ENCODE results near the gene SRXN1.
A peak's percentile ranks its signal among the peaks of the same experiment; 100 is the strongest.

The SRXN1 gene

GRCh38 chr20:621125-621756, 31.8 kb downstream of the SRXN1 start:
- no peak for FAIRE-seq
- no peak for TF ChIP-seq POLR2A (IDR thresholded peaks at IDR 0.05; ENCODE audit: low read depth, low read length)
- DNase-seq (ENCODE audit: insufficient read length, low spot score): peak; percentile 52

GRCh38 chr20:620246-620645, 32.8 kb downstream of the SRXN1 start:
- no peak for TF ChIP-seq POLR2A (IDR thresholded peaks at IDR 0.05; ENCODE audit: low read depth, low read length)
- DNase-seq (ENCODE audit: insufficient read length, low spot score) (no peak), FAIRE-seq (no peak)

GRCh38 chr20:618980-619379, 34.0 kb downstream of the SRXN1 start:
- FAIRE-seq (no peak), DNase-seq (ENCODE audit: insufficient read length, low spot score) (no peak)
- no peak for TF ChIP-seq POLR2A (IDR thresholded peaks at IDR 0.05; ENCODE audit: low read depth, low read length)

GRCh38 chr20:617934-618690, 34.9 kb downstream of the SRXN1 start:
- no peak for DNase-seq (ENCODE audit: insufficient read length, low spot score)
- no peak for FAIRE-seq

GRCh38 chr20:615514-615913, 37.5 kb downstream of the SRXN1 start:
- FAIRE-seq: no peak
- no peak for DNase-seq (ENCODE audit: insufficient read length, low spot score)
- TF ChIP-seq POLR2A (IDR thresholded peaks at IDR 0.05; ENCODE audit: low read depth, low read length): no peak

More at GRCh38 chr20:617934-618690, 34.9 kb downstream of the SRXN1 start:
- TF ChIP-seq POLR2A (IDR thresholded peaks at IDR 0.05; ENCODE audit: low read depth, low read length): no peak

- FAIRE-seq: no peak
- no peak for DNase-seq (ENCODE audit: insufficient read length, low spot score)
- no peak for TF ChIP-seq POLR2A (IDR thresholded peaks at IDR 0.05; ENCODE audit: low read depth, low read length)
Measured at GRCh38 chr20:611843-612185, 41.2 kb downstream of the SRXN1 start.

GRCh38 chr20:611047-611842, 41.8 kb downstream of the SRXN1 start:
- no peak for TF ChIP-seq POLR2A (IDR thresholded peaks at IDR 0.05; ENCODE audit: low read depth, low read length)
- no peak for FAIRE-seq
- DNase-seq (ENCODE audit: insufficient read length, low spot score): no peak

- DNase-seq (ENCODE audit: insufficient read length, low spot score) (no peak), FAIRE-seq (no peak)
- TF ChIP-seq POLR2A (IDR thresholded peaks at IDR 0.05; ENCODE audit: low read depth, low read length): no peak
Measured at GRCh38 chr20:610130-611046, 42.6 kb downstream of the SRXN1 start, which contains the start of gene TCF15. TSS of gene TCF15 (minus strand) at chr20:610309. CDS start at chr20:610237, 72 bp downstream.

- no peak for TF ChIP-seq POLR2A (IDR thresholded peaks at IDR 0.05; ENCODE audit: low read depth, low read length)
- FAIRE-seq (no peak), DNase-seq (ENCODE audit: insufficient read length, low spot score) (no peak)
Measured at GRCh38 chr20:609371-609964, 43.5 kb downstream of the SRXN1 start.

- DNase-seq (ENCODE audit: insufficient read length, low spot score) (no peak), FAIRE-seq (no peak)
- TF ChIP-seq POLR2A (IDR thresholded peaks at IDR 0.05; ENCODE audit: low read depth, low read length): no peak
Measured at GRCh38 chr20:608970-609369, 44.0 kb downstream of the SRXN1 start.

- FAIRE-seq (no peak), DNase-seq (ENCODE audit: insufficient read length, low spot score) (no peak)
- TF ChIP-seq POLR2A (IDR thresholded peaks at IDR 0.05; ENCODE audit: low read depth, low read length): no peak
Measured at GRCh38 chr20:607476-607875, 45.5 kb downstream of the SRXN1 start.

- no peak for TF ChIP-seq POLR2A (IDR thresholded peaks at IDR 0.05; ENCODE audit: low read depth, low read length)
- DNase-seq (ENCODE audit: insufficient read length, low spot score) (no peak), FAIRE-seq (no peak)
Measured at GRCh38 chr20:605237-605636, 47.8 kb downstream of the SRXN1 start.

GRCh38 chr20:603116-603640, 49.8 kb downstream of the SRXN1 start:
- TF ChIP-seq POLR2A (IDR thresholded peaks at IDR 0.05; ENCODE audit: low read depth, low read length): no peak
- DNase-seq (ENCODE audit: insufficient read length, low spot score) (no peak), FAIRE-seq (no peak)

Measured in H54 (cell line).